HUES6 (cell line): Measurements from ENCODE around the gene SLC13A2.

ENCODE experiments used
- H3K27ac ChIP-seq: 2 replicates; pipeline ENCODE4 v1.7.0; 2013; ENCODE audit warnings: low read depth, mild to moderate bottlenecking, low read length, inconsistent platforms
- H3K27me3 ChIP-seq: 2 replicates; pipeline ENCODE4 v1.6.1; 2013; ENCODE audit warnings: low read length; ENCODE audit not compliant: control insufficient read depth, insufficient read depth
- H3K36me3 ChIP-seq: 2 replicates; pipeline ENCODE4 v1.6.1; 2013; ENCODE audit warnings: low read length; ENCODE audit not compliant: control insufficient read depth, insufficient read depth
- H3K4me1 ChIP-seq: 2 replicates; pipeline ENCODE4 v1.6.1; 2013; ENCODE audit warnings: low read length; ENCODE audit not compliant: control insufficient read depth, insufficient read depth
- H3K4me3 ChIP-seq: 2 replicates; pipeline ENCODE4 v1.5.1; 2013; ENCODE audit warnings: low read depth, low read length
- H3K9ac ChIP-seq: one replicate; pipeline ENCODE4 v1.6.1; 2013; ENCODE audit warnings: mild to moderate bottlenecking, low read length
- H3K9me3 ChIP-seq: 2 replicates; pipeline ENCODE4 v1.6.1; 2013; ENCODE audit warnings: low read depth, low read length; ENCODE audit not compliant: control insufficient read depth, insufficient read depth

The SLC13A2 gene

DNA sequence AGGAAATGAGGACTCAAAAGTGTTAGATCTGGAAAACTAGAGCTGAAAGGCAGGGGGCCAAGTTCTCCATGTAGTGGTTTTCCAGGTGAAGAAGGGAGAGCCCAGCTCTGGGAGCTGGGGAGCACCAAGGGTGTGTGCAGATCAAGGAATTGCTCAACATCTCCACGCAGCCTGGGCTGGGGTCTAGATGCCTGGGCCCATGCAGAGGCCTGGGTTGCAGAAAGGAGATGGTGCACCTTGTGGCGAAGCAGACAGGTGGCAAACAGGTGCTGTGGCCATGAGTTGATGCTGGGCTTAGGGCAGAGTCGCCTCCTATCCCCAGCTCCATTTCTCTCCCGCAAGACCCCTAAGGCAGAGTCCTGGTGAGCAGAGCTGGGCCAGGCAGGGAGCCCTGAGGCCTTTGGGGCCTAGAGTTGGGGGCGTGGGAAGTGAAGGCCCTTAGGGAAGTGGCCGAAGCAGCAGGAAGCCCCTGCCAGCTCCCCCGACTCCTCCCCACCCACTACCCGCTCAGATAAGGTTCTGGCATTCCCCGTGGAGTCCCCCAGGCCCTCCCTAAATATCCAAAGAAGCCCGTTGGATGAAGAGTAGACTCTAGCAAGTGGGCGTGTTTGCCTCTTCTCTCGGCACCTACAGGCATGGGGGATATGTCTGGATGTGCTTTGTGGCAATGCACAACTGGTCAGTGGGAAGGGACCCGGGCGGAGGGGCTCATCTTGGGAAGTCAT, 33.5 kb downstream of the SLC13A2 start:
- H3K9me3 ChIP-seq, result no peaks in the 10 kb centered on the region
- no peak overlapping the region for H3K27ac ChIP-seq
- peaks cover 5% of the 10 kb centered on the region for H3K27me3 ChIP-seq
- H3K4me1 ChIP-seq, result peaks cover 8% of the 10 kb centered on the region
- no peak overlapping the region for H3K4me3 ChIP-seq
- H3K36me3 ChIP-seq, result no peaks in the 10 kb centered on the region
- H3K9ac ChIP-seq, result no peak overlapping the region

DNA sequence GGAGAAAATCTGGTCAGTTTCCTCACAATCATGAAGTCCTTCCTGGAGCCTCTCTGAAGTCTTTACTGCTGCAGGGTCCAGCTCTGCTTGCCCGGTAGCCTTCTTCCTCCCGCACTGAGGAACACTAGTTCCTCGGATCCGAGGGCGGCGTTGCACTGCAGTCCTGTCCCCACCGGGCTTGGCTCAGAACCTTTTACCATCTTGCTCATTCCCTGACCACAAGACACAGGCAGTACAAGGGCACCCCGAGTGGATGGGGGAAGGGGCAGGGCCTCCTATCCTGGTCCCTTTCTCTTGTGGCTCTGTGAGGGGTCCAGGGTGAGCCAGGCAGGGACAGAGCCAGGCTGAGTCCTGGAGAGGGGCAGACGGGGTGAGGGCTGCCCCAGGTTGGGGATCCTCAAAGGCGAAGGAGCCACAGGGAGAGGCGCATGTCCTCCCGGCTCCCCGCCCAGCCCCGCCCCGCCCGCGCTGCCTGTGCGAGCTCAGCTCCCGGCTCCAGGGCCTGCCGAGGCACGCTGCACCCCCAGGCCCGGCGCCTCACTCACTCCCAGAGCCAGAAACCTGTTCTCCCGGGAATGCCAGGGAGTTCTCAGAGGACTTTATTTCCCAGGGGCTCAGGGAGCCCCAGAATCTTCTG, 34.2 kb downstream of the SLC13A2 start:
- Histone ChIP-seq H3K9ac (no peak overlapping the region), H3K27me3 (peaks cover 5% of the 10 kb centered on the region), H3K27ac (no peak overlapping the region), H3K9me3 (no peaks in the 10 kb centered on the region), H3K36me3 (no peaks in the 10 kb centered on the region), H3K4me3 (no peak overlapping the region), H3K4me1 (peaks cover 8% of the 10 kb centered on the region)

DNA sequence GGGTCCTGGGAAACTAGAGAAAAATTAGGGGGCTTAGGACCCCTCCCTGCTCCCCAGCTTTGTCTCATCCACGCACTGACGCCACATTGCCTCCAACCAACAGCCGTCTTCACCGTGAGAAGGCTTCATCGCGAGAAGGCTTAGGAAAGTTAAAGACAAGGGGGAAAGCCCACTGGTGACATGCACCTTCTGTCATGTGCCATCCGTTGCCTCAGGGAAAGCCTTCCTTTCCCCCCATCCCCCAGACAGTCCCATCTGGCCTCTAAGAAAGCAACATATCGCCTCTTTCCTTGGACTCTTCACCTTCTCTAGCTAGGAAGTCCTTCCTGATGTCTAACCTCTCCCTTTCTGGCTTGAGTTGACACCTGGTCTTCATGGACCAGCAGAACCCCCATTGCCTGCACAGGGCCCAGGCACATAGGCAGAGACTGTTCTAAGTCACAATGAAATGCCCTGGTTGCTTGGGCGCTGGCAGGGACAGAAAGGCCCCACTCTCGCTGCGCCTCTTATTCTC, 34.8 kb downstream of the SLC13A2 start:
- Histone ChIP-seq H3K9me3 (no peaks in the 10 kb centered on the region), H3K9ac (no peak overlapping the region), H3K27me3 (peaks cover 5% of the 10 kb centered on the region), H3K4me1 (peaks cover 8% of the 10 kb centered on the region), H3K36me3 (no peaks in the 10 kb centered on the region), H3K4me3 (no peak overlapping the region), H3K27ac (no peak overlapping the region)

DNA sequence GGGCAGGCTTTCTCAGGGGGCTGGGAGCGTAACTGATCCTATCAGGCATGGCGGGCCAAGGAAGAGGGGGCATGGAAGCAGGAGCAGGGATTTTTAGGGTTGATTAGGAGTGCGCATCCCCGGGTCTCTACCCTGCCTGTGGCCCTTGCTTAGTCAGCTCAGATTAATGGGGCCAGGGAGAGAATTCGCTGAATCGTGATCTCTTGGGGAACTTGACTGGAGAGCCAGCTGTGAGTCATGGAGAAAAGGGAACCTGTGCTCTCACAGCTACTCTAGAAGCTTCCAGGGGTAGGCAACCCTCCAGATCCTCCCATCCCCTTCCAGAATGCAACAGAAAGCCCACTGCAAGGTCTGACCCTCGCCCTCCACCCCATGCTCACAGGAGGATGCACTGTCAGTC, 36.3 kb downstream of the SLC13A2 start:
- peaks cover 8% of the 10 kb centered on the region for H3K4me1 ChIP-seq
- no peak overlapping the region for H3K4me3 ChIP-seq
- peaks cover 5% of the 10 kb centered on the region for H3K27me3 ChIP-seq
- H3K36me3 ChIP-seq, result no peaks in the 10 kb centered on the region
- H3K9me3 ChIP-seq, result no peaks in the 10 kb centered on the region
- H3K9ac ChIP-seq, result no peak overlapping the region
- no peak overlapping the region for H3K27ac ChIP-seq

DNA sequence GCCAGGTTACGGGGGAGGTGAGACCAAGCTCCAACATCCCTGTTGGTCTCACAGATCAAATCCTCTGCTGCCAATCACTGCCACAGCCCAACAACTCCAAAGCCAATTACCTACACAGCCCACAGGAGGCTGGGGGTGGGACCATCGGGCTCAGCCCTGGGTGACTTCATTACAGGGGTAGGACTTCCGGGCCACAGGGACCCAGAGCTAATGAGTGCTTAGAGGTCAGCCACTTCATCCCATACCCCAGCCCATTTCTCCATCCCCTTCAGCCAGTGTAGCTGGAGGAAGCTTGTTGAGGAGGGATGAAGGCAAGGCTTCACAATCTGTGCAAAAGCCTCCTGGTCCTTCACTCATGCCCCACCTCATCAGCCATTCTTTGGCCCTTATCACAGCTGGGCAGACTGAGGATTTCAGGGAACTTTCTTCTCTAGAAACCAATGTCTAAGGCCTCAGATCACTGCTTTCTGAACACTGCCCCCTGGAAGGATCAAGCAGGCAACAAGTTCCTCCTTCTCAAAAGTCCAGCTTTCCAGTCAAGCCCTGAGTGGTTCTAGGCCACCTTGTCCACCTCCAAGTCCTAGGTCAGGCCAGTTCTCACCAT, 38.5 kb downstream of the SLC13A2 start:
- Histone ChIP-seq H3K4me3 (no peak overlapping the region), H3K27ac (no peak overlapping the region), H3K9me3 (no peaks in the 10 kb centered on the region), H3K4me1 (peaks cover 8% of the 10 kb centered on the region), H3K27me3 (peaks cover 5% of the 10 kb centered on the region), H3K36me3 (no peaks in the 10 kb centered on the region), H3K9ac (no peak overlapping the region)

DNA sequence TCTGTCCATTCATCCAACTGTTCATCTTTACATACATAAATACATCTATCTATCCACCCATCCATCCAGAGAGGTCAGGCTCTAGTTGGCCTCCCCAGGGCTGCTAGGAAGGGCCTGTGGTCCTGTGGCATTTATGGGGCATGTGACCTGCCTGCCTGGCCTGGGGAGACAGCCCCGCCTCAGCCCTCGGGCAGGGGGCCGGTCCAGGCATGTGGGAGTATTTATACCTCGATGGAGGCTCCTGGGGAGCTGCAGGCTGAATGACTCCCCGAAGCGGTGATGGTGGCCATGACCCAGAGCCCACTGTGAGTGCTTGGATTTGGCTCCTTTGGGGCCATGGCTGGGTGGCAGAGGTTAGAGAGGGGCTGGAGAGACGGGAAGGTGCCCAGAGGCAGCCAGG, 40.0 kb downstream of the SLC13A2 start:
- peaks cover 5% of the 10 kb centered on the region; the same call in 1 of the 2 replicates for H3K27me3 ChIP-seq
- no peak overlapping the region for H3K27ac ChIP-seq
- no peaks in the 10 kb centered on the region for H3K4me1 ChIP-seq
- H3K4me3 ChIP-seq, result no peak overlapping the region
- H3K9ac ChIP-seq, result no peak overlapping the region
- H3K36me3 ChIP-seq, result no peaks in the 10 kb centered on the region
- no peaks in the 10 kb centered on the region for H3K9me3 ChIP-seq

DNA sequence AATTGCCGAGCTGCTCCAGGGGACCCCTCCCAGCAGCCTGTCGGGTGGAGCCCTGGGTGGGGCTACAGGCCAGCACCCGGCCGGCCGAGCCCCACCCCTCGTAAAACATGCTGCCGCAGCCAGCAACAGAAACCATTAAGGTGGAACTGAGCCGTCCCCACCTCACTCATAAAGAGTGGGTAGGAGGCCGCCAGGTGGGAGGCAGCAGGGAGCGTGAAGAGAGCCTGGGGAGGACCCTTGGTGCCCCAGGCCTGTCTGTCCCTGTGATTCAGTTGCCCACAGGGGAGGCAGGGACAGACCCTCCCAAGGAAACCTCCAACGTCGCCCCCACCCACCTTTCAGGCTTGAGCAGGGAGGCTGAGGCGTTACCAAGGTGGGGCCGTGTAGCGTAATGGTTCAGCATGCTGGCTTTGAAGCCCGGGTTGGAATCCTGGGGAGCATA, 41.1 kb downstream of the SLC13A2 start:
- Histone ChIP-seq H3K4me3 (no peak overlapping the region), H3K9me3 (no peaks in the 10 kb centered on the region), H3K36me3 (no peaks in the 10 kb centered on the region), H3K9ac (no peak overlapping the region), H3K4me1 (no peaks in the 10 kb centered on the region), H3K27ac (no peak overlapping the region), H3K27me3 (peaks cover 5% of the 10 kb centered on the region; the same call in 1 of the 2 replicates)

DNA sequence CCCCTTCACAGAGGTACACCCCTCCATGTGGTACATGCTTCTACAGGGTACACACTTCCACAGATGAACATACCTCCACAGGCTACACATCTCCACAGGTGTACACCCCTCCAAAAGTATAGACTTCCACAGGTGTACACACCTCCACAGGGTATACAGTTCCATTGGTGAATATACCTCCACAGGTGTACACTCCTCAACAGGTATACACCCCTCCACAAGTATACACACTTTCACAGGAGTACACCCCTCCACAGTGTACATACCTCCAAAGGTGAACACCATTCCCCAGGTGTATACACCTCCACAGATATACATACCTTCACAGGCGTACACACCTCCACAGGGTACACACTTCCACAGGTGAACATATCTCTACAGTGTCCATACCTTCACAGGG, 42.1 kb downstream of the SLC13A2 start:
- peaks cover 5% of the 10 kb centered on the region; the same call in 1 of the 2 replicates for H3K27me3 ChIP-seq
- H3K4me1 ChIP-seq, result no peaks in the 10 kb centered on the region
- no peak overlapping the region for H3K27ac ChIP-seq
- H3K9ac ChIP-seq, result no peak overlapping the region
- H3K4me3 ChIP-seq, result no peak overlapping the region
- no peaks in the 10 kb centered on the region for H3K36me3 ChIP-seq
- H3K9me3 ChIP-seq, result no peaks in the 10 kb centered on the region

DNA sequence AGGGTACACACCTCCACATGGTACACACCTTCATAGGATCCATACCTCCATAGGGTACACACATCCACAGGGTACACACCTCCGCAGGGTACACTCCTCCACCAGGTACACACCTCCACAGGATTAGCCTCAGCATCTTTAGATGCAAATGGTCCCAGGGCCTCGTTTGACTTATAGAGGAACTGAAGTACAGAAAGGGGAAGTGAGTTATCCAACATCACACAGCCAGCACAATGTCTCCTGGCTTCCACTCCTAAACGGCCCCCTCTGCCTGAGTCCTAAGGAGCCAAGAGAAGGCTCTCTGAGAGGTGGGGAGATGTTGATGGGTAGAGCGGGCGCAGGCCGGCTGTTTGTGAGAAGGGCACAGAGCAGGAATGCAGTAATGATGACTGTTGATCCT, 44.7 kb downstream of the SLC13A2 start:
- no peak overlapping the region for H3K9ac ChIP-seq
- H3K36me3 ChIP-seq, result no peaks in the 10 kb centered on the region
- no peak overlapping the region for H3K4me3 ChIP-seq
- no peaks in the 10 kb centered on the region for H3K9me3 ChIP-seq
- H3K4me1 ChIP-seq, result peaks cover 7% of the 10 kb centered on the region
- no peak overlapping the region for H3K27ac ChIP-seq
- peaks cover 7% of the 10 kb centered on the region; the same call in 1 of the 2 replicates for H3K27me3 ChIP-seq

DNA sequence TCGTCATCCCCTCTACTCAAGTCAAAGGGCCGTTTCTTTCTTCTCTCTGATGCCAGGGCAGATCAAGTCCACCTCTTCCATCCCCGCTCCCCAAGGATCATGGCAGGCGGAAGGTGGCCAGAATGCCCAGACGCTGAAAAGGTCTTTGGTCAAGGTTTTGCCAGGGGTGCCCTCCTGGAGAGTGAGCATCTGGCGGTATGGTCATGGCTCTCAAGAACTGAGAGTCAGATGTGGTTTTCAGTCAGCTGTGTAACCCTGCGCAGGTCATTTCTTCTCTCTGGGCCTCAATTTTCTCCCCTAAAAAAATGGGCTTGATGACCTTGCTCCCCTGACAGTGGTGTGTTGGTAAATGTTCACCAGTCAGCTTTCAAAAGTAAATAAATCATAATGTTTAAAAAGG, 45.1 kb downstream of the SLC13A2 start:
- Histone ChIP-seq H3K9ac (no peak overlapping the region), H3K9me3 (no peaks in the 10 kb centered on the region), H3K27ac (no peak overlapping the region), H3K4me1 (peaks cover 7% of the 10 kb centered on the region), H3K4me3 (no peak overlapping the region), H3K27me3 (peaks cover 7% of the 10 kb centered on the region; the same call in 1 of the 2 replicates), H3K36me3 (no peaks in the 10 kb centered on the region)

DNA sequence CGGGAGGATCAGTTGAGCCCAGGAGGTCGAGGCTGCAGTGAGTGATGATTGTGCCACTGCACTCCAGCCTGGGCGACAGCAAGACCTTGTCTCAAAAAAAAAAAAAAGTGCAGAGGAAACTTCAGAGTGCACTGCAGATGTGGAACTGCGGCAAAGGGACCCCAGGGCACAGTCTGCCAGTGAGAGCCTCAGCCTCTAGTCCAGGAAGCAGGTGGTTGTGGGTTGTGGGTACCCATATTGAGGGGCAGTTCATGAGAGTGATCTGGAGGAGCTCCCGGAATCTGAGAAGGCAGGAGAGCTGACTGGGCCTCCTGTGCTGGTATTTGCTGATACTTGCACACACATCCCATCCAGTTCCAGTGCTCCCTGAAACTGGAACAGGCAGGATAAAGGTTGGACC, 45.8 kb downstream of the SLC13A2 start:
- Histone ChIP-seq H3K27ac (no peak overlapping the region), H3K4me3 (no peak overlapping the region), H3K4me1 (peaks cover 7% of the 10 kb centered on the region), H3K9ac (no peak overlapping the region), H3K9me3 (no peaks in the 10 kb centered on the region), H3K36me3 (no peaks in the 10 kb centered on the region), H3K27me3 (peaks cover 7% of the 10 kb centered on the region; the same call in 1 of the 2 replicates)
